Sigmoid colon (tissue), 4 donors: ENCODE data around the gene PBX3.

ENCODE experiments used
- POLR2AphosphoS5 ChIP-seq, 4 donors: sonication (generic); formaldehyde crosslinking; IDR thresholded peaks; one replicate each; pipeline ENCODE4 v1.6.1; 2017; ENCODE audit warnings: antibody characterized with exemption in 4 of 4
- TF ChIP-seq, protein P1 (sequence below), 4 experiments: fragments of 450-650 bp in 3 of 4; fragments of 200-600 bp in 1 of 4; IDR thresholded peaks; one replicate each; pipeline ENCODE4 v1.5.1; 2016 to 2019; ENCODE audit warnings: antibody characterized with exemption in 4 of 4, mild to moderate bottlenecking in 3 of 4, moderate library complexity in 2 of 4

DNA sequence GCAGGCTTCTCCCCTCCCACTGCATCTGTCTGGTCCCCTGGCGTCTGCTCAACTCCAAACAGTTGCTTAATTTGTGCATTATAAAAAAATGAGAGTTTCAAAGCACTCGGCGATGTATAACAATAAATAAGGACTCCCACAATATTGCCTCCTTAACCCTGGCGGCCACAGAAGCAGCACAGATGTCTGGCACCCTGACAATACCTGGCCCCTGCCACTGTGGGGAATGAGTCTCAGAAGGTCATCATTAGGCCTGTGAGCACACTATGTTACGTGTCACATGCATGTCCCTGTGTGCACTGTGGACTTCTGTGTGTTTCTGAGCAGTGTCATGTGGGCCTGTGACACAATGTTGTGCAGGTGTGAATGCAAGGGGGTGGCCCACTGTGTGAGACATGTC, 236.5 kb downstream of the PBX3 start:
- TF ChIP-seq, protein P1, sequence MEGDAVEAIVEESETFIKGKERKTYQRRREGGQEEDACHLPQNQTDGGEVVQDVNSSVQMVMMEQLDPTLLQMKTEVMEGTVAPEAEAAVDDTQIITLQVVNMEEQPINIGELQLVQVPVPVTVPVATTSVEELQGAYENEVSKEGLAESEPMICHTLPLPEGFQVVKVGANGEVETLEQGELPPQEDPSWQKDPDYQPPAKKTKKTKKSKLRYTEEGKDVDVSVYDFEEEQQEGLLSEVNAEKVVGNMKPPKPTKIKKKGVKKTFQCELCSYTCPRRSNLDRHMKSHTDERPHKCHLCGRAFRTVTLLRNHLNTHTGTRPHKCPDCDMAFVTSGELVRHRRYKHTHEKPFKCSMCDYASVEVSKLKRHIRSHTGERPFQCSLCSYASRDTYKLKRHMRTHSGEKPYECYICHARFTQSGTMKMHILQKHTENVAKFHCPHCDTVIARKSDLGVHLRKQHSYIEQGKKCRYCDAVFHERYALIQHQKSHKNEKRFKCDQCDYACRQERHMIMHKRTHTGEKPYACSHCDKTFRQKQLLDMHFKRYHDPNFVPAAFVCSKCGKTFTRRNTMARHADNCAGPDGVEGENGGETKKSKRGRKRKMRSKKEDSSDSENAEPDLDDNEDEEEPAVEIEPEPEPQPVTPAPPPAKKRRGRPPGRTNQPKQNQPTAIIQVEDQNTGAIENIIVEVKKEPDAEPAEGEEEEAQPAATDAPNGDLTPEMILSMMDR (IDR thresholded peaks at IDR 0.05): no peak
- TF ChIP-seq POLR2AphosphoS5 (IDR thresholded peaks at IDR 0.05): no peak
